ENCODE data around the gene PXYLP1. TPM values are rescaled to one million over a fixed set of nuclear protein-coding genes. Genes with fewer than 3 reads are reported as not detected.

PXYLP1 gene
- total RNA-seq, 2 donors from 2014 or later, result 37.7 to 53.6 TPM

DNA sequence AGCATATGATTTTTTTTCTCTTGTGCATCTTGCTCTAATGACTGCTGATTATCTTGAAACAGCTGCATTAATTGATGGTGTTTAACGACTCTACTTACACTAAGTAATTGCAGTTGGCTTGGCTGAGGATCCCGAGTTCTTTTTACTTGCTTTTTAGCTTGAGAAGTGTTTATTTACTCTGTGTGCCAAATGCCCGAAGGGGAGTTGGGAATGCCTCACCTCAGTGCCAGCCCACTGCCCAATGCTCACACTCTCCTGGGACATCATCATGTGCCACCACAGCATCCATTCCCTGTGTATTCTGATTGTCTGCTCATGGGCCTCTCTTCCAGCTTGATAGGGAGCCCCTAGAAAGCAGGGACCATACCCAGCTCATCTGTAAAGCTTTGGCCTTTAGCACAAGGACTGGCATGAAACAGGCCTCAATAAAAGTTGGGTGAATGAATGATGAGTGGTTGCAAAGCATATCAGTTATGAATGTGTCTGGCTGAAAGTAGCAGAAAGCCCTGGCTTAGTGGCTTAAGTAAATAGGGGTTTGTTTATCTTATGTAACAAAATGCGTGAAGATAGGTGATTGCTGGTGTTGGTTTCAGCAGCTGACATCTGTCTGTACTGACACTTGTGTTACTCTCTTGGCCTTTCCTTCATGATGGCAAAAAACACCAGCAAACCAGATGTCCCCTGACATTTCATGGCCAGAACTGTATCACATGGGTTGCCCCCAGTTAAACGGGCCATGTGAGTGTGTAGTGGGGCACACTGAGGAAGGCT, 8.1 kb downstream of the PXYLP1 start:
- H3K4me3 Mint-ChIP-seq, result no peak overlapping the region
- H3K4me1 Mint-ChIP-seq, result peaks cover 46% of the 10 kb centered on the region
- DNase-seq, result peak; percentile 34
- no peaks in the 10 kb centered on the region for H3K9me3 ChIP-seq (ENCODE audit: control insufficient read depth, low read length)
- H3K27ac Mint-ChIP-seq, result no peak overlapping the region
- H3K36me3 Mint-ChIP-seq (ENCODE audit: low read depth), result peaks cover 31% of the 10 kb centered on the region
- TF ChIP-seq, protein P1, sequence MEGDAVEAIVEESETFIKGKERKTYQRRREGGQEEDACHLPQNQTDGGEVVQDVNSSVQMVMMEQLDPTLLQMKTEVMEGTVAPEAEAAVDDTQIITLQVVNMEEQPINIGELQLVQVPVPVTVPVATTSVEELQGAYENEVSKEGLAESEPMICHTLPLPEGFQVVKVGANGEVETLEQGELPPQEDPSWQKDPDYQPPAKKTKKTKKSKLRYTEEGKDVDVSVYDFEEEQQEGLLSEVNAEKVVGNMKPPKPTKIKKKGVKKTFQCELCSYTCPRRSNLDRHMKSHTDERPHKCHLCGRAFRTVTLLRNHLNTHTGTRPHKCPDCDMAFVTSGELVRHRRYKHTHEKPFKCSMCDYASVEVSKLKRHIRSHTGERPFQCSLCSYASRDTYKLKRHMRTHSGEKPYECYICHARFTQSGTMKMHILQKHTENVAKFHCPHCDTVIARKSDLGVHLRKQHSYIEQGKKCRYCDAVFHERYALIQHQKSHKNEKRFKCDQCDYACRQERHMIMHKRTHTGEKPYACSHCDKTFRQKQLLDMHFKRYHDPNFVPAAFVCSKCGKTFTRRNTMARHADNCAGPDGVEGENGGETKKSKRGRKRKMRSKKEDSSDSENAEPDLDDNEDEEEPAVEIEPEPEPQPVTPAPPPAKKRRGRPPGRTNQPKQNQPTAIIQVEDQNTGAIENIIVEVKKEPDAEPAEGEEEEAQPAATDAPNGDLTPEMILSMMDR (conservative IDR thresholded peaks at IDR 0.05), result no peak
- H3K4me3 ChIP-seq (ENCODE audit: low read length), result no peak overlapping the region
- 86 to 94% methylated on average over 4 to 5 of the region's 5 CpGs for WGBS, 2 experiments (ENCODE audit: insufficient coverage in 1 of 2, insufficient read length in 1 of 2)
- H3K9ac ChIP-seq (ENCODE audit: extremely low read depth, low read length, poor library complexity, severe bottlenecking), result no peak overlapping the region
- no peaks in the 10 kb centered on the region for H3K9me3 Mint-ChIP-seq
- no peaks in the 10 kb centered on the region for H3K27me3 ChIP-seq (ENCODE audit: control insufficient read depth, insufficient read depth, low read length, poor library complexity, severe bottlenecking)
- no peak overlapping the region for H3K27ac ChIP-seq (ENCODE audit: low read depth, low read length)
- H3K4me1 ChIP-seq (ENCODE audit: control insufficient read depth, insufficient read depth, low read length), result peaks cover 33% of the 10 kb centered on the region
- H3K27me3 Mint-ChIP-seq (ENCODE audit: insufficient read depth), result no peaks in the 10 kb centered on the region
- peaks cover 36% of the 10 kb centered on the region for H3K36me3 ChIP-seq (ENCODE audit: control insufficient read depth, insufficient read depth, low read length)

DNA sequence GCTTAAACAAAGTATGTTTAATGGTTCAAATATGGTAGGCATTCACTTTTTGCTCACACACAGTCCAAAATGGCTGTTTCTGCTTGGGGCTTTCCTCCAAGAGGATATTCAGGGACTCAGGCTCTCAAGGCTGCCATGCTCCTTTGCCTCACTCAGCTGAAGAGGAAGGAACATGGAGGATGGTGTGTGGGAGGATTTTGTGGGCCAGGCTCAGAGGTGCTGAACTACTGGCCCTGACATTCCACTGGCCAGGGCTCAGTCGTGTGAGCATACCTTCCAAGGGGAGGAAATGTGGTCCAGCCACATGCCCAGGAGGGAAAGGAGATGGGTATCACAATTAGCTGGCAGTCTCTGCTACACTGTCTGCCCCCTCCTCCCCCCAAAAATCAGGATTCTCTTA, 8.7 kb downstream of the PXYLP1 start:
- Mint-ChIP-seq H3K4me3 (no peak overlapping the region), H3K27ac (no peak overlapping the region), H3K9me3 (no peaks in the 10 kb centered on the region), H3K4me1 (peaks cover 40% of the 10 kb centered on the region), H3K27me3 (ENCODE audit: insufficient read depth) (no peaks in the 10 kb centered on the region), H3K36me3 (ENCODE audit: low read depth) (peaks cover 28% of the 10 kb centered on the region)
- no peak overlapping the region for H3K4me3 ChIP-seq (ENCODE audit: low read length)
- H3K9ac ChIP-seq (ENCODE audit: extremely low read depth, low read length, poor library complexity, severe bottlenecking), result no peak overlapping the region
- peaks cover 36% of the 10 kb centered on the region for H3K36me3 ChIP-seq (ENCODE audit: control insufficient read depth, insufficient read depth, low read length)
- no peaks in the 10 kb centered on the region for H3K9me3 ChIP-seq (ENCODE audit: control insufficient read depth, low read length)
- no peaks in the 10 kb centered on the region for H3K27me3 ChIP-seq (ENCODE audit: control insufficient read depth, insufficient read depth, low read length, poor library complexity, severe bottlenecking)
- peak; percentile 48 for DNase-seq
- TF ChIP-seq, protein P1 (conservative IDR thresholded peaks at IDR 0.05), result no peak
- peaks cover 28% of the 10 kb centered on the region for H3K4me1 ChIP-seq (ENCODE audit: control insufficient read depth, insufficient read depth, low read length)
- H3K27ac ChIP-seq (ENCODE audit: low read depth, low read length), result no peak overlapping the region
- WGBS, 2 experiments (ENCODE audit: insufficient coverage in 1 of 2, insufficient read length in 1 of 2), result 50 to 82% methylated on average over 1 of the region's 1 CpG

DNA sequence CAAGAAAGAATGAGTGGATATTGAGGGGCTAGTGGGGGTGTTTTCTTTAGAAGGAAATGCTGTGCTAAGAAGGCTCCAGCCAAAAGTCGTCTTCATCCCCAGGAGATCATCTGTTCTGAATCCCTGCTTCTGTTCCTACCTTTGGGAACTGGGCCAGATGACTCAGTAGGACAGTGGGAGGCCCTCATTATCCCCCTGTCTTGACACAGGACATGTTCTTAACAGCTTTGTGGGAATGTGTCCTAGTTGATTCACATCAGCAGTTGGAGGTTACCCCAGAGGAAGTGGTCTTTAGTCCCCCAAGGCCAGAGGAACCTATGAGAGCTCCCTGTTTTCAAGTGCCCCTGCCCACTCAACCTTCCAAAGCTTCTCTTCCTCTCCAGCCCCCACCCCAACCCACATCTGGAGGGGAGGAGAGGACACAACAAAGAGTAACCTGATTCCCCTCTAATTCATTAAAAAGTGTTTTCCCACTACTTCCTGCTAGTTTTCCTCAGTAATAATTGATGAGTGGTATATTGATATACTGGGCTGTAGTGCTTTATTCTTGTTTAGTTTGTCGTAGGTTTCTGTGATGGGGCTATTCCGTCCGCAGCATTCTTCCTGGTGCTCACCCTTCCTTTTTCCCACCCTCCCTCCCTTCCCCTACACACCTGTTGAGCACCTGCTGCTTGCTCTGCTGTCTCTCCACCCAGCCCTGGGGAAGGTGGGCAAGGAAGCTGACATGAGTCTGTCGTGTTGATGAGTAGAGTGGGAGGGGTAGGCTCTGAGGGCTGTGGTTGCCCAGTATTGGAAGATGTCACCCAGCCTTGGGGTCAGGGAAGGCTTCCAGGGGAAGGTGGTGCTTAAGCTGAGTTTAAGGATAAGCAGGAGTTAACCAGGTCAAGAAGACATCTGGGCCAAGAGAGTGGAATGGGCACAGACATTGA, 9.3 kb downstream of the PXYLP1 start:
- Histone ChIP-seq H3K36me3 (ENCODE audit: control insufficient read depth, insufficient read depth, low read length) (peaks cover 33% of the 10 kb centered on the region), H3K4me1 (ENCODE audit: control insufficient read depth, insufficient read depth, low read length) (peaks cover 28% of the 10 kb centered on the region), H3K9ac (ENCODE audit: extremely low read depth, low read length, poor library complexity, severe bottlenecking) (no peak overlapping the region), H3K27me3 (ENCODE audit: control insufficient read depth, insufficient read depth, low read length, poor library complexity, severe bottlenecking) (no peaks in the 10 kb centered on the region), H3K27ac (ENCODE audit: low read depth, low read length) (no peak overlapping the region), H3K9me3 (ENCODE audit: control insufficient read depth, low read length) (no peaks in the 10 kb centered on the region), H3K4me3 (ENCODE audit: low read length) (no peak overlapping the region)
- TF ChIP-seq, protein P1 (conservative IDR thresholded peaks at IDR 0.05), result no peak
- Mint-ChIP-seq H3K36me3 (ENCODE audit: low read depth) (peaks cover 26% of the 10 kb centered on the region), H3K27me3 (ENCODE audit: insufficient read depth) (no peaks in the 10 kb centered on the region), H3K4me1 (peaks cover 39% of the 10 kb centered on the region), H3K9me3 (no peaks in the 10 kb centered on the region), H3K27ac (no peak overlapping the region), H3K4me3 (no peak overlapping the region)
- DNase-seq, result peak; percentile 38
- WGBS, 2 experiments (ENCODE audit: insufficient coverage in 1 of 2, insufficient read length in 1 of 2), result 67 to 74% methylated on average over 1 to 4 of the region's 5 CpGs

Measured in endodermal cell (in vitro differentiated cells).